ENCODE data around the gene RNU6-1. TPM values are rescaled to one million over a fixed set of nuclear protein-coding genes. Genes with fewer than 3 reads are reported as not detected.
A peak's percentile ranks its signal among the peaks of the same experiment; 100 is the strongest.

The RNU6-1 gene
- total RNA-seq, 2 experiments from 2014 or later = not detected

GRCh38 chr15:67826717-67827561 lies 12.9 kb downstream of the RNU6-1 start:
- H3K27ac Mint-ChIP-seq = no peak overlapping the region
- peaks cover 29% of the 10 kb centered on the region for H3K4me1 Mint-ChIP-seq
- no peak overlapping the region for H3K4me3 Mint-ChIP-seq
- no peak for DNase-seq
- peaks cover 19% of the 10 kb centered on the region for H3K36me3 Mint-ChIP-seq (ENCODE audit: low read depth)
- ChIA-PET POLR2A (no interaction called here), CTCF (interaction anchor here (0.7 kb wide), 1 partner anchor 370 kb away, joined by 4 read pairs; no protein-coding TSS in a partner anchor)
- H3K9me3 Mint-ChIP-seq = no peaks in the 10 kb centered on the region
- H3K27me3 Mint-ChIP-seq = peaks cover 74% of the 10 kb centered on the region

- no peaks in the 10 kb centered on the region for H3K9me3 Mint-ChIP-seq
- H3K36me3 Mint-ChIP-seq (ENCODE audit: low read depth) = peaks cover 23% of the 10 kb centered on the region
- peaks cover 29% of the 10 kb centered on the region for H3K4me1 Mint-ChIP-seq
- H3K27ac Mint-ChIP-seq = peak overlapping the region; percentile 59
- H3K27me3 Mint-ChIP-seq = peaks cover 75% of the 10 kb centered on the region
- CTCF ChIA-PET = no interaction called here
- H3K4me3 Mint-ChIP-seq = peak overlapping the region; percentile 44
- no peak for DNase-seq
- POLR2A ChIA-PET = no interaction called here
These were observed 13.7 kb downstream of the RNU6-1 start for GRCh38 chr15:67825881-67826716.

GRCh38 chr15:67824976-67825880 lies 14.6 kb downstream of the RNU6-1 start, which contains the start of gene SKOR1:
SKOR1 (plus strand) TSS chr15:67825509; CDS start chr15:67825603, 94 bp downstream.
- ChIA-PET CTCF (interaction anchor here (1.5 to 1.7 kb wide), 2 partner anchors 10 to 368 kb away, joined by 5 to 11 read pairs; no protein-coding TSS in a partner anchor), POLR2A (no interaction called here)
- Mint-ChIP-seq H3K36me3 (ENCODE audit: low read depth) (peaks cover 23% of the 10 kb centered on the region), H3K27me3 (peaks cover 75% of the 10 kb centered on the region), H3K4me3 (peak within 1 kb of the TSS; percentile 44), H3K9me3 (no peaks in the 10 kb centered on the region), H3K4me1 (peaks cover 26% of the 10 kb centered on the region), H3K27ac (peak within 1 kb of the TSS; percentile 59)
- DNase-seq = no peak

GRCh38 chr15:67824197-67824968 lies 15.5 kb downstream of the RNU6-1 start:
- peaks cover 26% of the 10 kb centered on the region for H3K4me1 Mint-ChIP-seq
- POLR2A ChIA-PET = no interaction called here
- H3K27me3 Mint-ChIP-seq = peaks cover 78% of the 10 kb centered on the region
- H3K27ac Mint-ChIP-seq = peak overlapping the region; percentile 11
- H3K36me3 Mint-ChIP-seq (ENCODE audit: low read depth) = peaks cover 23% of the 10 kb centered on the region
- peak overlapping the region; percentile 11 for H3K4me3 Mint-ChIP-seq
- H3K9me3 Mint-ChIP-seq = no peaks in the 10 kb centered on the region
- DNase-seq = no peak
- CTCF ChIA-PET = interaction anchor here (1.5 to 1.7 kb wide), 2 partner anchors 11 to 367 kb away, joined by 5 to 11 read pairs; no protein-coding TSS in a partner anchor

GRCh38 chr15:67823314-67824196 lies 16.3 kb downstream of the RNU6-1 start:
- H3K9me3 Mint-ChIP-seq = no peaks in the 10 kb centered on the region
- peaks cover 20% of the 10 kb centered on the region for H3K36me3 Mint-ChIP-seq (ENCODE audit: low read depth)
- H3K4me1 Mint-ChIP-seq = peaks cover 23% of the 10 kb centered on the region
- no peak overlapping the region for H3K27ac Mint-ChIP-seq
- H3K4me3 Mint-ChIP-seq = peak overlapping the region; percentile 37
- ChIA-PET CTCF (interaction anchor here (1.5 to 1.7 kb wide), 2 partner anchors 12 to 367 kb away, joined by 5 to 11 read pairs; no protein-coding TSS in a partner anchor), POLR2A (no interaction called here)
- no peak for DNase-seq
- peaks cover 75% of the 10 kb centered on the region for H3K27me3 Mint-ChIP-seq

- no peak overlapping the region for H3K27ac Mint-ChIP-seq
- H3K36me3 Mint-ChIP-seq (ENCODE audit: low read depth) = peaks cover 20% of the 10 kb centered on the region
- peaks cover 77% of the 10 kb centered on the region for H3K27me3 Mint-ChIP-seq
- no peak for DNase-seq
- H3K4me3 Mint-ChIP-seq = no peak overlapping the region
- CTCF ChIA-PET = no interaction called here
- H3K9me3 Mint-ChIP-seq = no peaks in the 10 kb centered on the region
- peaks cover 21% of the 10 kb centered on the region for H3K4me1 Mint-ChIP-seq
- POLR2A ChIA-PET = no interaction called here
These were observed 17.1 kb downstream of the RNU6-1 start for GRCh38 chr15:67822537-67823313.

- no peak overlapping the region for H3K4me3 Mint-ChIP-seq
- H3K27ac Mint-ChIP-seq = peak overlapping the region; percentile 31
- no peaks in the 10 kb centered on the region for H3K9me3 Mint-ChIP-seq
- peaks cover 85% of the 10 kb centered on the region for H3K27me3 Mint-ChIP-seq
- no peak for DNase-seq
- peaks cover 20% of the 10 kb centered on the region for H3K36me3 Mint-ChIP-seq (ENCODE audit: low read depth)
- POLR2A ChIA-PET = no interaction called here
- CTCF ChIA-PET = interaction anchor here (1.2 kb wide), 1 partner anchor 365 kb away, joined by 3 read pairs; no protein-coding TSS in a partner anchor
- H3K4me1 Mint-ChIP-seq = peaks cover 21% of the 10 kb centered on the region
These were observed 17.9 kb downstream of the RNU6-1 start for GRCh38 chr15:67821784-67822440.

- H3K36me3 Mint-ChIP-seq (ENCODE audit: low read depth) = peaks cover 20% of the 10 kb centered on the region
- H3K27ac Mint-ChIP-seq = peak overlapping the region; percentile 31
- DNase-seq = no peak
- CTCF ChIA-PET = interaction anchor here (1.2 kb wide), 1 partner anchor 364 kb away, joined by 3 read pairs; no protein-coding TSS in a partner anchor
- peaks cover 18% of the 10 kb centered on the region for H3K4me1 Mint-ChIP-seq
- H3K4me3 Mint-ChIP-seq = no peak overlapping the region
- POLR2A ChIA-PET = no interaction called here
- peaks cover 85% of the 10 kb centered on the region for H3K27me3 Mint-ChIP-seq
- H3K9me3 Mint-ChIP-seq = no peaks in the 10 kb centered on the region
These were observed 18.7 kb downstream of the RNU6-1 start for GRCh38 chr15:67820992-67821783.

GRCh38 chr15:67820122-67820991 lies 19.5 kb downstream of the RNU6-1 start:
- DNase-seq = no peak
- Mint-ChIP-seq H3K36me3 (ENCODE audit: low read depth) (peaks cover 14% of the 10 kb centered on the region), H3K4me3 (no peak overlapping the region), H3K4me1 (peaks cover 11% of the 10 kb centered on the region), H3K27me3 (peaks cover 77% of the 10 kb centered on the region), H3K9me3 (no peaks in the 10 kb centered on the region), H3K27ac (no peak overlapping the region)
- ChIA-PET CTCF (no interaction called here), POLR2A (no interaction called here)
